Measurements from ENCODE around the gene SULT2B1.

DNA sequence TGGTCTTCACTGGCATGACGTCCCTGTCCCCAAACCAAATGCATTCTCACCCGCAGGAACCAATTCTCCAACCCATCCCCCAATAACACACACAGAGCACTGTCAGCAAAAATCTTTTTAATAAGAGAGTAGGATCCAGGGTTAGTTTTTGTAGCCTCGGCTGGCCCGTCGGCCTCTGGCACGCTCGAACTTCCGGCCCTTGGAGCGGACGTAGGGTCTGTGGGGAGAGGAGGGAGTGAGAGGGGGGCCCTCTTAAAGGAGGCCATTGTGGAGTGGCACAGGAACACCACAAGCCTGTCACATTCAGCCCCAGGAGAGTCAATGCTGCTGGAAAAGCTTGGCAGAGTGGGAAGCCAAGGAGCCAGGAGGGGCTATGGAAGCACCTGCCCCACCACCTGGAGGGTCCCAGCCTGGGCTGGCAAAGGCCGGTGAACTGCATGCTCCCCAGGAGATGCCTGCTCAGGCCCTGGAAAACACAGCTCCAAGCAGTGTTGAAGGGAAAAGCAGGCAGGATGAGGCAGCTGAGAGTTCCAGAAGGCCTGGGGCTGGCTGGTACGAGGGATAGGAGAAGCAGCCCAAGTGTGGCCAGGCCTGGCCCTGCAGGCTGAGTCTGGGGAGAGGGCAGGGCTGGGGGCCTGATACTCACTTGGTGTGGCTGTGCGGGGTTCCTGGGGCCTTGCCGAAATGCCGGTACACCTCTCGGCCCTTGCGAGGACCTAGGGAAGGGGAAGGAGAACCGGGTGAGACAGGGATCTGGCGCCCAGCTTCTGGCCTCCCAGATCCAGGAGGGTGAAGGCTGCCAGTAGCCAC is 63.5 kb downstream of the SULT2B1 start:
- TF ChIP-seq, protein P1, sequence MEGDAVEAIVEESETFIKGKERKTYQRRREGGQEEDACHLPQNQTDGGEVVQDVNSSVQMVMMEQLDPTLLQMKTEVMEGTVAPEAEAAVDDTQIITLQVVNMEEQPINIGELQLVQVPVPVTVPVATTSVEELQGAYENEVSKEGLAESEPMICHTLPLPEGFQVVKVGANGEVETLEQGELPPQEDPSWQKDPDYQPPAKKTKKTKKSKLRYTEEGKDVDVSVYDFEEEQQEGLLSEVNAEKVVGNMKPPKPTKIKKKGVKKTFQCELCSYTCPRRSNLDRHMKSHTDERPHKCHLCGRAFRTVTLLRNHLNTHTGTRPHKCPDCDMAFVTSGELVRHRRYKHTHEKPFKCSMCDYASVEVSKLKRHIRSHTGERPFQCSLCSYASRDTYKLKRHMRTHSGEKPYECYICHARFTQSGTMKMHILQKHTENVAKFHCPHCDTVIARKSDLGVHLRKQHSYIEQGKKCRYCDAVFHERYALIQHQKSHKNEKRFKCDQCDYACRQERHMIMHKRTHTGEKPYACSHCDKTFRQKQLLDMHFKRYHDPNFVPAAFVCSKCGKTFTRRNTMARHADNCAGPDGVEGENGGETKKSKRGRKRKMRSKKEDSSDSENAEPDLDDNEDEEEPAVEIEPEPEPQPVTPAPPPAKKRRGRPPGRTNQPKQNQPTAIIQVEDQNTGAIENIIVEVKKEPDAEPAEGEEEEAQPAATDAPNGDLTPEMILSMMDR (IDR thresholded peaks at IDR 0.05; ENCODE audit: poor library complexity), result no peak
- no peak for TF ChIP-seq EZH2phosphoT487 (IDR thresholded peaks at IDR 0.05; ENCODE audit: low read depth, severe bottlenecking, unreplicated experiment)
